GM23338 (cell line): ENCODE data around the gene GRK3. TPM values are rescaled to one million over a fixed set of nuclear protein-coding genes. Genes with fewer than 3 reads are reported as not detected.

ENCODE experiments used
- ATAC-seq: fragments of 200-7000 bp; cut with Tn5 transposase; 3 replicates; pipeline ENCODE4 v1.9.1; 2020
- DNase-seq: peaks from one replicate; pipeline ENCODE4 v3.0.0-alpha.2; 2015; ENCODE audit warnings: low spot score
- H2AFZ ChIP-seq: fragments of 200-600 bp; sonication (generic); 2 replicates; pipeline ENCODE4 v1.8.0; 2016; ENCODE audit warnings: antibody characterized with exemption, mild to moderate bottlenecking, moderate library complexity
- H3F3A ChIP-seq: fragments of 200-600 bp; sonication (generic); replicated peaks from 2 replicates; pipeline ENCODE4 v1.8.0; 2017; ENCODE audit warnings: antibody characterized with exemption, mixed run types, low read depth
- H3K27ac ChIP-seq: fragments of 200-600 bp; sonication (generic); 2 replicates; pipeline ENCODE4 v1.6.1; 2016; ENCODE audit warnings: low read depth
- H3K27me3 ChIP-seq: fragments of 200-600 bp; sonication (generic); 2 replicates; pipeline ENCODE4 v1.8.0; 2016; ENCODE audit warnings: mild to moderate bottlenecking, mixed run types, moderate library complexity; ENCODE audit not compliant: insufficient read depth
- H3K36me3 ChIP-seq: fragments of 200-600 bp; sonication (generic); 2 replicates; pipeline ENCODE4 v1.8.0; 2016; ENCODE audit warnings: mild to moderate bottlenecking; ENCODE audit not compliant: insufficient read depth
- H3K4me1 ChIP-seq: fragments of 200-600 bp; sonication (generic); 2 replicates; pipeline ENCODE4 v1.8.0; 2016; ENCODE audit warnings: mild to moderate bottlenecking, moderate library complexity; ENCODE audit not compliant: insufficient read depth
- H3K4me2 ChIP-seq: fragments of 200-600 bp; sonication (generic); 2 replicates; pipeline ENCODE4 v1.7.1; 2017; ENCODE audit warnings: mixed run types
- H3K4me3 ChIP-seq: fragments of 200-600 bp; sonication (generic); 2 replicates; pipeline ENCODE4 v1.6.1; 2016; ENCODE audit warnings: mixed run types
- H3K79me2 ChIP-seq: fragments of 200-600 bp; sonication (generic); replicated peaks from 2 replicates; pipeline ENCODE4 v1.8.0; 2017; ENCODE audit warnings: mild to moderate bottlenecking; ENCODE audit not compliant: insufficient read depth
- H3K9me2 ChIP-seq: fragments of 200-600 bp; sonication (generic); 2 replicates; pipeline ENCODE4 v1.8.0; 2017; ENCODE audit not compliant: insufficient read depth
- H4K20me1 ChIP-seq: fragments of 200-600 bp; sonication (generic); replicated peaks from 2 replicates; pipeline ENCODE4 v1.8.0; 2017; ENCODE audit warnings: mild to moderate bottlenecking; ENCODE audit not compliant: insufficient read depth
- H3K27ac Mint-ChIP-seq: 2 replicates; pipeline ENCODE4 v1.8.0; 2020; ENCODE audit warnings: inconsistent platforms, mild to moderate bottlenecking, moderate library complexity, mixed read lengths
- H3K27me3 Mint-ChIP-seq: 3 replicates; pipeline ENCODE4 v1.8.0; 2022; ENCODE audit warnings: low read depth, mild to moderate bottlenecking, moderate library complexity, mixed read lengths, inconsistent platforms; ENCODE audit not compliant: insufficient read depth, poor library complexity
- H3K36me3 Mint-ChIP-seq: 3 replicates; pipeline ENCODE4 v1.8.0; 2021; ENCODE audit warnings: low read depth, mild to moderate bottlenecking, inconsistent platforms, moderate library complexity, mixed read lengths
- H3K4me1 Mint-ChIP-seq: 3 replicates; pipeline ENCODE4 v1.8.0; 2020; ENCODE audit warnings: mild to moderate bottlenecking, inconsistent platforms, mixed read lengths
- H3K4me3 Mint-ChIP-seq: 3 replicates; pipeline ENCODE4 v1.8.0; 2021; ENCODE audit warnings: moderate library complexity, mild to moderate bottlenecking, inconsistent platforms, mixed read lengths
- H3K9me3 Mint-ChIP-seq: 3 replicates; pipeline ENCODE4 v1.8.0; 2020; ENCODE audit warnings: moderate library complexity, mild to moderate bottlenecking, inconsistent platforms, mixed read lengths
- CREB1 ChIP-seq: fragments of 250-450 bp; sonication (Bioruptor Pico); IDR thresholded peaks from 2 replicates; pipeline ENCODE4 v1.5.0; 2020; ENCODE audit warnings: low read depth, mild to moderate bottlenecking, moderate library complexity
- EZH2 ChIP-seq: fragments of 200-600 bp; sonication (generic); IDR thresholded peaks from one replicate; pipeline ENCODE4 v1.8.0; 2017; ENCODE audit warnings: antibody characterized with exemption, mild to moderate bottlenecking, low read depth; ENCODE audit not compliant: unreplicated experiment
- EZH2phosphoT487 ChIP-seq: fragments of 200-600 bp; sonication (generic); IDR thresholded peaks from one replicate; pipeline ENCODE4 v1.8.1; 2018; ENCODE audit warnings: antibody characterized with exemption; ENCODE audit not compliant: unreplicated experiment
- JUNB ChIP-seq: IDR thresholded peaks from one replicate; pipeline ENCODE4 v1.6.1; 2016; ENCODE audit warnings: antibody characterized with exemption; ENCODE audit not compliant: unreplicated experiment
- REST ChIP-seq: IDR thresholded peaks from one replicate; pipeline ENCODE4 v1.6.1; 2018; ENCODE audit warnings: antibody characterized with exemption; ENCODE audit not compliant: unreplicated experiment
- STAT1 ChIP-seq: IDR thresholded peaks from one replicate; pipeline ENCODE4 v1.6.1; 2016; ENCODE audit warnings: antibody characterized with exemption; ENCODE audit not compliant: unreplicated experiment
- ZNF114 ChIP-seq: fragments of 250-450 bp; sonication (Bioruptor Pico); IDR thresholded peaks from 2 replicates; pipeline ENCODE4 v1.5.0; 2020; ENCODE audit warnings: mild to moderate bottlenecking, moderate library complexity
- ZNF331 ChIP-seq: fragments of 250-450 bp; sonication (Bioruptor Pico); IDR thresholded peaks from 2 replicates; pipeline ENCODE4 v1.5.0; 2020; ENCODE audit warnings: low read depth, mild to moderate bottlenecking, moderate library complexity
- polyA plus RNA-seq: library from polyadenylated mRNA; unstranded; fragments of >200 nt; fragmentation: Nextera tagmentation; extraction: Ambion mirVana; gene quantifications from 2 replicates; pipeline ENCODE4 v1.2.1, GENCODE V29; 2016
- total RNA-seq: library from RNA; depleted of rRNA; stranded (reverse); fragments of >200 nt; shearing (Covaris generic); gene quantifications from 2 replicates; pipeline ENCODE4 v1.2.3, GENCODE V29; 2014
- TF ChIP-seq, protein P1 (sequence below): fragments of 250-450 bp; sonication (Bioruptor Pico); IDR thresholded peaks from 2 replicates; pipeline ENCODE4 v1.5.0; 2020; ENCODE audit warnings: mild to moderate bottlenecking, moderate library complexity
- TF ChIP-seq, protein P2 (sequence below), 2 experiments: fragments of 200-600 bp in 1 of 2; sonication (generic) in 1 of 2; conservative IDR thresholded peaks; 2 replicates each; pipeline versions ENCODE4 v1.5.1 to v1.6.1; 2016 to 2017; ENCODE audit warnings: antibody characterized with exemption in 2 of 2, low read depth in 2 of 2, mild to moderate bottlenecking in 2 of 2, moderate library complexity in 1 of 2
- TF ChIP-seq, protein P3 (sequence below): IDR thresholded peaks from 2 replicates; pipeline ENCODE4 v1.6.1; 2016; ENCODE audit warnings: antibody characterized with exemption

The GRK3 gene
- total and polyA plus RNA-seq, 2 experiments from 2014 or later = 6.0 to 25.3 TPM

- H3K4me3 ChIP-seq = no peak overlapping the region
- H3K27ac Mint-ChIP-seq = peak overlapping the region; percentile 27; the same call in 1 of the 2 replicates
- H3K4me3 Mint-ChIP-seq = no peak overlapping the region
- no peak for ATAC-seq
- H3K4me2 ChIP-seq = no peak overlapping the region
- no peaks in the 10 kb centered on the region; the same call in 1 of the 2 replicates for H3K36me3 ChIP-seq
- no peaks in the 10 kb centered on the region for H3F3A ChIP-seq
- H3K27me3 Mint-ChIP-seq = peaks cover 6% of the 10 kb centered on the region
- H3K27me3 ChIP-seq = no peaks in the 10 kb centered on the region
- H3K27ac ChIP-seq = no peak overlapping the region
- H3K79me2 ChIP-seq = no peaks in the 10 kb centered on the region
- no peak overlapping the region for H2AFZ ChIP-seq
- no peaks in the 10 kb centered on the region for H3K9me3 Mint-ChIP-seq
- H3K9me2 ChIP-seq = no peaks in the 10 kb centered on the region
- no peaks in the 10 kb centered on the region for H3K4me1 ChIP-seq
- peaks cover 10% of the 10 kb centered on the region for H3K36me3 Mint-ChIP-seq
- DNase-seq = no peak
- TF ChIP-seq CREB1 (CRISPR knock-in tag) = no peak
- TF ChIP-seq STAT1 = no peak
- TF ChIP-seq, protein P1, sequence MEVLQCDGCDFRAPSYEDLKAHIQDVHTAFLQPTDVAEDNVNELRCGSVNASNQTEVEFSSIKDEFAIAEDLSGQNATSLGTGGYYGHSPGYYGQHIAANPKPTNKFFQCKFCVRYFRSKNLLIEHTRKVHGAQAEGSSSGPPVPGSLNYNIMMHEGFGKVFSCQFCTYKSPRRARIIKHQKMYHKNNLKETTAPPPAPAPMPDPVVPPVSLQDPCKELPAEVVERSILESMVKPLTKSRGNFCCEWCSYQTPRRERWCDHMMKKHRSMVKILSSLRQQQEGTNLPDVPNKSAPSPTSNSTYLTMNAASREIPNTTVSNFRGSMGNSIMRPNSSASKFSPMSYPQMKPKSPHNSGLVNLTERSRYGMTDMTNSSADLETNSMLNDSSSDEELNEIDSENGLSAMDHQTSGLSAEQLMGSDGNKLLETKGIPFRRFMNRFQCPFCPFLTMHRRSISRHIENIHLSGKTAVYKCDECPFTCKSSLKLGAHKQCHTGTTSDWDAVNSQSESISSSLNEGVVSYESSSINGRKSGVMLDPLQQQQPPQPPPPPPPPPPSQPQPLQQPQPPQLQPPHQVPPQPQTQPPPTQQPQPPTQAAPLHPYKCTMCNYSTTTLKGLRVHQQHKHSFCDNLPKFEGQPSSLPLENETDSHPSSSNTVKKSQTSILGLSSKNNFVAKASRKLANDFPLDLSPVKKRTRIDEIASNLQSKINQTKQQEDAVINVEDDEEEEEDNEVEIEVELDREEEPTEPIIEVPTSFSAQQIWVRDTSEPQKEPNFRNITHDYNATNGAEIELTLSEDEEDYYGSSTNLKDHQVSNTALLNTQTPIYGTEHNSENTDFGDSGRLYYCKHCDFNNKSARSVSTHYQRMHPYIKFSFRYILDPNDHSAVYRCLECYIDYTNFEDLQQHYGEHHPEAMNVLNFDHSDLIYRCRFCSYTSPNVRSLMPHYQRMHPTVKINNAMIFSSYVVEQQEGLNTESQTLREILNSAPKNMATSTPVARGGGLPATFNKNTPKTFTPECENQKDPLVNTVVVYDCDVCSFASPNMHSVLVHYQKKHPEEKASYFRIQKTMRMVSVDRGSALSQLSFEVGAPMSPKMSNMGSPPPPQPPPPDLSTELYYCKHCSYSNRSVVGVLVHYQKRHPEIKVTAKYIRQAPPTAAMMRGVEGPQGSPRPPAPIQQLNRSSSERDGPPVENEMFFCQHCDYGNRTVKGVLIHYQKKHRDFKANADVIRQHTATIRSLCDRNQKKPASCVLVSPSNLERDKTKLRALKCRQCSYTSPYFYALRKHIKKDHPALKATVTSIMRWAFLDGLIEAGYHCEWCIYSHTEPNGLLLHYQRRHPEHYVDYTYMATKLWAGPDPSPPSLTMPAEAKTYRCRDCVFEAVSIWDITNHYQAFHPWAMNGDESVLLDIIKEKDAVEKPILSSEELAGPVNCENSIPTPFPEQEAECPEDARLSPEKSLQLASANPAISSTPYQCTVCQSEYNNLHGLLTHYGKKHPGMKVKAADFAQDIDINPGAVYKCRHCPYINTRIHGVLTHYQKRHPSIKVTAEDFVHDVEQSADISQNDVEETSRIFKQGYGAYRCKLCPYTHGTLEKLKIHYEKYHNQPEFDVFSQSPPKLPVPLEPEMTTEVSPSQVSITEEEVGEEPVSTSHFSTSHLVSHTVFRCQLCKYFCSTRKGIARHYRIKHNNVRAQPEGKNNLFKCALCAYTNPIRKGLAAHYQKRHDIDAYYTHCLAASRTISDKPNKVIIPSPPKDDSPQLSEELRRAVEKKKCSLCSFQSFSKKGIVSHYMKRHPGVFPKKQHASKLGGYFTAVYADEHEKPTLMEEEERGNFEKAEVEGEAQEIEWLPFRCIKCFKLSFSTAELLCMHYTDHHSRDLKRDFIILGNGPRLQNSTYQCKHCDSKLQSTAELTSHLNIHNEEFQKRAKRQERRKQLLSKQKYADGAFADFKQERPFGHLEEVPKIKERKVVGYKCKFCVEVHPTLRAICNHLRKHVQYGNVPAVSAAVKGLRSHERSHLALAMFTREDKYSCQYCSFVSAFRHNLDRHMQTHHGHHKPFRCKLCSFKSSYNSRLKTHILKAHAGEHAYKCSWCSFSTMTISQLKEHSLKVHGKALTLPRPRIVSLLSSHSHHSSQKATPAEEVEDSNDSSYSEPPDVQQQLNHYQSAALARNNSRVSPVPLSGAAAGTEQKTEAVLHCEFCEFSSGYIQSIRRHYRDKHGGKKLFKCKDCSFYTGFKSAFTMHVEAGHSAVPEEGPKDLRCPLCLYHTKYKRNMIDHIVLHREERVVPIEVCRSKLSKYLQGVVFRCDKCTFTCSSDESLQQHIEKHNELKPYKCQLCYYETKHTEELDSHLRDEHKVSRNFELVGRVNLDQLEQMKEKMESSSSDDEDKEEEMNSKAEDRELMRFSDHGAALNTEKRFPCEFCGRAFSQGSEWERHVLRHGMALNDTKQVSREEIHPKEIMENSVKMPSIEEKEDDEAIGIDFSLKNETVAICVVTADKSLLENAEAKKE (CRISPR knock-in tag) = no peak
- no peak for TF ChIP-seq ZNF331 (CRISPR knock-in tag)
- no peak for TF ChIP-seq EZH2
- TF ChIP-seq REST = no peak
- TF ChIP-seq EZH2phosphoT487 = no peak
- no peak for TF ChIP-seq ZNF114 (CRISPR knock-in tag)
- TF ChIP-seq, protein P2, sequence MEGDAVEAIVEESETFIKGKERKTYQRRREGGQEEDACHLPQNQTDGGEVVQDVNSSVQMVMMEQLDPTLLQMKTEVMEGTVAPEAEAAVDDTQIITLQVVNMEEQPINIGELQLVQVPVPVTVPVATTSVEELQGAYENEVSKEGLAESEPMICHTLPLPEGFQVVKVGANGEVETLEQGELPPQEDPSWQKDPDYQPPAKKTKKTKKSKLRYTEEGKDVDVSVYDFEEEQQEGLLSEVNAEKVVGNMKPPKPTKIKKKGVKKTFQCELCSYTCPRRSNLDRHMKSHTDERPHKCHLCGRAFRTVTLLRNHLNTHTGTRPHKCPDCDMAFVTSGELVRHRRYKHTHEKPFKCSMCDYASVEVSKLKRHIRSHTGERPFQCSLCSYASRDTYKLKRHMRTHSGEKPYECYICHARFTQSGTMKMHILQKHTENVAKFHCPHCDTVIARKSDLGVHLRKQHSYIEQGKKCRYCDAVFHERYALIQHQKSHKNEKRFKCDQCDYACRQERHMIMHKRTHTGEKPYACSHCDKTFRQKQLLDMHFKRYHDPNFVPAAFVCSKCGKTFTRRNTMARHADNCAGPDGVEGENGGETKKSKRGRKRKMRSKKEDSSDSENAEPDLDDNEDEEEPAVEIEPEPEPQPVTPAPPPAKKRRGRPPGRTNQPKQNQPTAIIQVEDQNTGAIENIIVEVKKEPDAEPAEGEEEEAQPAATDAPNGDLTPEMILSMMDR (conservative IDR thresholded peaks at IDR 0.05; ENCODE audit: low read depth in 2 of 2) = no peak
- no peak for TF ChIP-seq JUNB
- TF ChIP-seq, protein P3, sequence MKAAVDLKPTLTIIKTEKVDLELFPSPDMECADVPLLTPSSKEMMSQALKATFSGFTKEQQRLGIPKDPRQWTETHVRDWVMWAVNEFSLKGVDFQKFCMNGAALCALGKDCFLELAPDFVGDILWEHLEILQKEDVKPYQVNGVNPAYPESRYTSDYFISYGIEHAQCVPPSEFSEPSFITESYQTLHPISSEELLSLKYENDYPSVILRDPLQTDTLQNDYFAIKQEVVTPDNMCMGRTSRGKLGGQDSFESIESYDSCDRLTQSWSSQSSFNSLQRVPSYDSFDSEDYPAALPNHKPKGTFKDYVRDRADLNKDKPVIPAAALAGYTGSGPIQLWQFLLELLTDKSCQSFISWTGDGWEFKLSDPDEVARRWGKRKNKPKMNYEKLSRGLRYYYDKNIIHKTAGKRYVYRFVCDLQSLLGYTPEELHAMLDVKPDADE = no peak
- H4K20me1 ChIP-seq = peaks cover 6% of the 10 kb centered on the region; the same call in 1 of the 2 replicates
- peaks cover 4% of the 10 kb centered on the region; the same call in 2 of the 3 replicates for H3K4me1 Mint-ChIP-seq
These were observed 134.0 kb downstream of the GRK3 start for GRCh38 chr22:25698461-25698860.
